GM12878 (cell line): ENCODE data around the gene SNX2. TPM values are rescaled to one million over a fixed set of nuclear protein-coding genes. Genes with fewer than 3 reads are reported as not detected.
A peak's percentile ranks its signal among the peaks of the same experiment; 100 is the strongest.

ENCODE experiments used
- BACH1 ChIP-seq: fragments of 450-650 bp; IDR thresholded peaks from 2 replicates; pipeline ENCODE4 v1.6.1; 2017; ENCODE audit warnings: mild to moderate bottlenecking, borderline replicate concordance
- CBX5 ChIP-seq: sonication (generic); IDR thresholded peaks from 2 replicates; pipeline ENCODE4 v1.6.1; 2016; ENCODE audit warnings: low read depth, moderate library complexity, mild to moderate bottlenecking, inconsistent platforms
- CEBPB ChIP-seq, 2 experiments: fragments of 150-350 bp in 1 of 2; IDR thresholded peaks; 2 replicates each; pipeline ENCODE4 v1.6.1; 2012 to 2014; ENCODE audit warnings: low read depth in 2 of 2, low read length in 2 of 2, borderline replicate concordance in 1 of 2, inconsistent platforms in 1 of 2
- E2F8 ChIP-seq: fragments of 450-650 bp; IDR thresholded peaks from 2 replicates; pipeline ENCODE4 v1.6.1; 2018; ENCODE audit warnings: mild to moderate bottlenecking, low read depth, moderate library complexity; ENCODE audit not compliant: partially characterized antibody
- E4F1 ChIP-seq: fragments of 450-650 bp; IDR thresholded peaks from 2 replicates; pipeline ENCODE4 v1.6.1; 2018; ENCODE audit warnings: borderline replicate concordance, mild to moderate bottlenecking; ENCODE audit not compliant: partially characterized antibody
- EGR1 ChIP-seq, 2 experiments: IDR thresholded peaks; 1 replicate in 1 of 2; 2 replicates in 1 of 2; pipeline ENCODE4 v1.6.1; 2011 to 2012; ENCODE audit warnings: low read depth in 2 of 2, low read length in 2 of 2, borderline replicate concordance in 1 of 2, mild to moderate bottlenecking in 1 of 2, moderate library complexity in 1 of 2
- FOS ChIP-seq: IDR thresholded peaks from 3 replicates; pipeline ENCODE4 v1.6.1; 2011; ENCODE audit warnings: borderline replicate concordance; ENCODE audit not compliant: insufficient read length; ENCODE audit errors: extremely low read depth
- FOXM1 ChIP-seq: IDR thresholded peaks from 2 replicates; pipeline ENCODE4 v1.6.1; 2012; ENCODE audit warnings: low read depth, mild to moderate bottlenecking, inconsistent platforms, low read length, moderate library complexity
- IKZF2 ChIP-seq, 2 experiments: fragments of 450-650 bp; IDR thresholded peaks; 2 replicates each; pipeline ENCODE4 v1.6.1; 2017; ENCODE audit warnings: mild to moderate bottlenecking in 2 of 2, moderate library complexity in 2 of 2
- JUNB ChIP-seq: IDR thresholded peaks from 2 replicates; pipeline ENCODE4 v1.6.1; 2016; ENCODE audit warnings: antibody characterized with exemption, mild to moderate bottlenecking
- MTA3 ChIP-seq: IDR thresholded peaks from 2 replicates; pipeline ENCODE4 v1.6.1; 2012; ENCODE audit warnings: low read length, inconsistent platforms, borderline replicate concordance
- MYC ChIP-seq: IDR thresholded peaks from 2 replicates; pipeline ENCODE4 v1.6.1; 2011; ENCODE audit warnings: mild to moderate bottlenecking, low read length, moderate library complexity, inconsistent platforms; ENCODE audit not compliant: insufficient read depth, insufficient replicate concordance, insufficient read length, severe bottlenecking
- NBN ChIP-seq: fragments of 450-650 bp; IDR thresholded peaks from 2 replicates; pipeline ENCODE4 v1.6.1; 2016
- PAX8 ChIP-seq: fragments of 450-650 bp; IDR thresholded peaks from 2 replicates; pipeline ENCODE4 v1.6.1; 2017; ENCODE audit warnings: mild to moderate bottlenecking, moderate library complexity
- PBX3 ChIP-seq: IDR thresholded peaks from 2 replicates; pipeline ENCODE4 v1.6.1; 2011; ENCODE audit warnings: mild to moderate bottlenecking, low read depth, low read length, moderate library complexity; ENCODE audit not compliant: insufficient replicate concordance
- SP1 ChIP-seq: IDR thresholded peaks from one replicate; pipeline ENCODE4 v1.6.1; 2011; ENCODE audit warnings: low read depth, low read length
- TCF3 ChIP-seq: IDR thresholded peaks from 2 replicates; pipeline ENCODE4 v1.6.1; 2012; ENCODE audit warnings: low read depth, mild to moderate bottlenecking, low read length, borderline replicate concordance; ENCODE audit not compliant: insufficient read depth
- ZNF207 ChIP-seq: fragments of 450-650 bp; IDR thresholded peaks from 2 replicates; pipeline ENCODE4 v1.6.1; 2014; ENCODE audit warnings: antibody characterized with exemption, mild to moderate bottlenecking, borderline replicate concordance
- ZZZ3 ChIP-seq: IDR thresholded peaks from 2 replicates; pipeline ENCODE4 v1.6.1; 2011; ENCODE audit warnings: low read depth; ENCODE audit not compliant: control insufficient read depth, insufficient read length
- polyA plus RNA-seq, 11 experiments: library from polyadenylated mRNA; depleted of rRNA in 4 of 11; unstranded in 6 of 11; stranded (reverse) in 5 of 11; fragments of >200 nt; fragmentation: Nextera tagmentation in 4 of 11; fragmentation: Illumina TruSeq in 1 of 11; extraction: Ambion mirVana in 4 of 11; extraction: Trizol in 1 of 11; gene quantifications; 1 replicate in 1 of 11; 2 replicates in 10 of 11; pipeline versions ENCODE4 v1.2.1 to v1.2.3, GENCODE V29; 2011 to 2016; ENCODE audit warnings: inconsistent platforms in 2 of 11, missing spikeins in 2 of 11, low read depth in 1 of 11
- total RNA-seq, 4 experiments: library from RNA; depleted of rRNA in 3 of 4; stranded (reverse); fragments of >200 nt in 3 of 4; fragmentation: Illumina TruSeq in 1 of 4; extraction: Trizol in 1 of 4; gene quantifications; 2 replicates each; pipeline versions ENCODE4 v1.2.1 to v1.2.3, GENCODE V29; 2013 to 2021
- TF ChIP-seq, protein P1 (sequence below): IDR thresholded peaks from 2 replicates; pipeline ENCODE4 v1.6.1; 2012; ENCODE audit warnings: low read length, inconsistent platforms
- TF ChIP-seq, protein P2 (sequence below): fragments of 450-650 bp; IDR thresholded peaks from 2 replicates; pipeline ENCODE4 v1.6.1; 2017; ENCODE audit warnings: mild to moderate bottlenecking

The SNX2 gene
- total and polyA plus RNA-seq, 10 of the 15 experiments (the other 5 are each of a cell fraction or from before 2014, with no cell fraction given): 46.3 to 84.3 (median 63.0) TPM

DNA sequence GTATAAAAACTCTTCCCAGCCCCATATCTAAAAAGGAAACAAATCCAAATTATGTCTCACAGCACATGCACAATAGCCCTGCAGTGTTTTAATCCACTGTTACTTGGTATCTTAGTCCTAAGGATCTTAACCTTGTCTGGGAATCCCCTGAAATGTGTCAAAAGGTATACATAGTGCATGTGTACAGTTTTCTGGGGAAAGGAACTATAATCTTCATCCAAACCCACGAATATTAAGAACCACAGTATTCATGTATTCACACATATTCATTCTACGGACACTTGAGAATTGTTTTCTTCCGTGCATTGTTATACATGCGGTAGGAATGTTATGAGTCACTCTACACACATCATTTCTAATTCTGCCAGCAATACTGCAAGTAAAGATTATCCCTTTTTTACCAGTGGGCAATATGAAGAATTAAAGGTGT is 47.8 kb upstream of the SNX2 start (continued):
- TF ChIP-seq ZNF207 (no peak), EGR1 (IDR thresholded peaks at IDR 0.05; ENCODE audit: borderline replicate concordance in 1 of 2, low read depth in 2 of 2, low read length in 2 of 2) (no peak), JUNB (peak; percentile 94), PAX8 (no peak), MTA3 (no peak), IKZF2 (IDR thresholded peaks at IDR 0.05) (peak; percentile 76 to 86), FOS (no peak), E2F8 (no peak), CBX5 (no peak), E4F1 (no peak), BACH1 (no peak), SP1 (no peak), ZZZ3 (no peak), NBN (no peak), FOXM1 (peak; percentile 67; the same call in 1 of the 2 replicates), CEBPB (IDR thresholded peaks at IDR 0.05; ENCODE audit: borderline replicate concordance in 1 of 2, low read depth in 2 of 2, low read length in 2 of 2) (no peak), TCF3 (no peak), PBX3 (no peak), MYC (no peak)
- TF ChIP-seq, protein P1, sequence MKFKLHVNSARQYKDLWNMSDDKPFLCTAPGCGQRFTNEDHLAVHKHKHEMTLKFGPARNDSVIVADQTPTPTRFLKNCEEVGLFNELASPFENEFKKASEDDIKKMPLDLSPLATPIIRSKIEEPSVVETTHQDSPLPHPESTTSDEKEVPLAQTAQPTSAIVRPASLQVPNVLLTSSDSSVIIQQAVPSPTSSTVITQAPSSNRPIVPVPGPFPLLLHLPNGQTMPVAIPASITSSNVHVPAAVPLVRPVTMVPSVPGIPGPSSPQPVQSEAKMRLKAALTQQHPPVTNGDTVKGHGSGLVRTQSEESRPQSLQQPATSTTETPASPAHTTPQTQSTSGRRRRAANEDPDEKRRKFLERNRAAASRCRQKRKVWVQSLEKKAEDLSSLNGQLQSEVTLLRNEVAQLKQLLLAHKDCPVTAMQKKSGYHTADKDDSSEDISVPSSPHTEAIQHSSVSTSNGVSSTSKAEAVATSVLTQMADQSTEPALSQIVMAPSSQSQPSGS: peak; percentile 83
- TF ChIP-seq, protein P2, sequence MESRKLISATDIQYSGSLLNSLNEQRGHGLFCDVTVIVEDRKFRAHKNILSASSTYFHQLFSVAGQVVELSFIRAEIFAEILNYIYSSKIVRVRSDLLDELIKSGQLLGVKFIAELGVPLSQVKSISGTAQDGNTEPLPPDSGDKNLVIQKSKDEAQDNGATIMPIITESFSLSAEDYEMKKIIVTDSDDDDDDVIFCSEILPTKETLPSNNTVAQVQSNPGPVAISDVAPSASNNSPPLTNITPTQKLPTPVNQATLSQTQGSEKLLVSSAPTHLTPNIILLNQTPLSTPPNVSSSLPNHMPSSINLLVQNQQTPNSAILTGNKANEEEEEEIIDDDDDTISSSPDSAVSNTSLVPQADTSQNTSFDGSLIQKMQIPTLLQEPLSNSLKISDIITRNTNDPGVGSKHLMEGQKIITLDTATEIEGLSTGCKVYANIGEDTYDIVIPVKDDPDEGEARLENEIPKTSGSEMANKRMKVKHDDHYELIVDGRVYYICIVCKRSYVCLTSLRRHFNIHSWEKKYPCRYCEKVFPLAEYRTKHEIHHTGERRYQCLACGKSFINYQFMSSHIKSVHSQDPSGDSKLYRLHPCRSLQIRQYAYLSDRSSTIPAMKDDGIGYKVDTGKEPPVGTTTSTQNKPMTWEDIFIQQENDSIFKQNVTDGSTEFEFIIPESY: no peak
